Ramos (cell line): Measurements from ENCODE around the gene RNH1.

ENCODE experiments used
- in situ Hi-C: fragments of 300-500 bp; cut with MboI; formaldehyde crosslinking; loops from one replicate; pipeline ENCODE4 v1.14.3; 2022; ENCODE audit warnings: low sequenced_read_pairs; ENCODE audit not compliant: unreplicated experiment

RNH1 gene

GRCh38 chr11:538431-539051 is 31.5 kb upstream of the RNH1 start:
- in situ Hi-C loops, result no loop called here

- in situ Hi-C loops, result no loop called here
These were observed 30.8 kb upstream of the RNH1 start for GRCh38 chr11:537622-538430.

DNA sequence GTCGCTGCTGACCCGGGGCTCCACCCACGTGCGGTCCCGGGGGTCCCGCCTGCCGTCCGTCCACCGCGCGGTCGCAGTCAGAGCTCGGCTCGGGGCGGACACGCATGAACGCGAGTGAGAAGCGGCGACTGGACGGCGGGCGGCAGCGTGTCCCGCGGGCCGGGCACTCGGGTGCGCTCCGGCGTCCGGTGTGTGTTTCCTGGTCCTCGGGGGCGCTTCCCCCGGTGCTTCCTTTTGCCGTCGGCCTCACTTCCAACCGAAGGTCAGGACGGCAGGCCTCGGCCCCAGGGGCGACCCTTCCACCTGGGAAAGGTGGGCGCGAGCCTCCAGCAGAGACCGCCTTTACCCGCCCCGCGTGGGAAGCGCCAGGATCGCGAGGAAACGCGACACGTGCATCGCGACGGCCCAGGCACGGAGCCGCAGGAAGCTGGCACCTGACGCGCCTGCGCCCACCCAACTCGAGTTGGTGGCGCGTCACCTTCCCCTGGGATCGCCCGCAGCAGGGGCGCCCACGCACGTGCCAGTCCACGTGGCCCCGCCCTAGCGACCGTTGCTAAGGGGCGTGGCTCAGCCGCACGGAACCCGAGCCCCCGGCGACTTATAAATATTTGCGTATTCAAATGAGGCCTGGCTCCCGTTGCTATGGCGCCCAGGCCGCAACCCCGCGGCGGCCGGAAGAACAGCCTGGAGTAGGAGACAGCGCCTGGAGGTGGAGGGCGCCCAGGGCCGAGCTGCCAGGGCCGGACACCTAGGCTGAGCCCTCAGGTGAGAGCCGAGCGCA is 30.0 kb upstream of the RNH1 start, which contains the start of gene LRRC56:
Gene LRRC56 (plus strand): TSS at position 687 of the 781 bp plus-strand sequence. CDS start 3,158 bp downstream, outside the sequence.
- in situ Hi-C loops, result no loop called here

- in situ Hi-C loops, result no loop called here
These were observed 28.7 kb upstream of the RNH1 start, which contains the start of gene HRAS for GRCh38 chr11:535519-536454. Gene HRAS, minus strand, starts transcription at chr11:535576.

DNA sequence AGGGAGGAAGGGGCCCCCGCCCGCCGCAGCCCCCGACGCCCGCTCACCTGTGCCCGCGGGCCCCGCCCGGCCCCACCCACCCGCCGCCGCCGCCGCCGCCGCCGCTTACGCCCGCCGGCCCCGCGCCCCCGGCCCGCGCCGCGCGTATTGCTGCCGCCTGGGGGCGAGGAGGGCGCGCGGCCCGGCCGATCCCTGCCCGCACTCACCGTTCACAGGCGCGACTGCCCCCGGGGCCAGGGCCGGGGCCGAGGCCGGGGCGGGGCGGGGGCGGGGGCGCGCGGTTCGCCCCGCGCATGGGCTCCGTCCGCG is 28.1 kb upstream of the RNH1 start:
- in situ Hi-C loops, result no loop called here

DNA sequence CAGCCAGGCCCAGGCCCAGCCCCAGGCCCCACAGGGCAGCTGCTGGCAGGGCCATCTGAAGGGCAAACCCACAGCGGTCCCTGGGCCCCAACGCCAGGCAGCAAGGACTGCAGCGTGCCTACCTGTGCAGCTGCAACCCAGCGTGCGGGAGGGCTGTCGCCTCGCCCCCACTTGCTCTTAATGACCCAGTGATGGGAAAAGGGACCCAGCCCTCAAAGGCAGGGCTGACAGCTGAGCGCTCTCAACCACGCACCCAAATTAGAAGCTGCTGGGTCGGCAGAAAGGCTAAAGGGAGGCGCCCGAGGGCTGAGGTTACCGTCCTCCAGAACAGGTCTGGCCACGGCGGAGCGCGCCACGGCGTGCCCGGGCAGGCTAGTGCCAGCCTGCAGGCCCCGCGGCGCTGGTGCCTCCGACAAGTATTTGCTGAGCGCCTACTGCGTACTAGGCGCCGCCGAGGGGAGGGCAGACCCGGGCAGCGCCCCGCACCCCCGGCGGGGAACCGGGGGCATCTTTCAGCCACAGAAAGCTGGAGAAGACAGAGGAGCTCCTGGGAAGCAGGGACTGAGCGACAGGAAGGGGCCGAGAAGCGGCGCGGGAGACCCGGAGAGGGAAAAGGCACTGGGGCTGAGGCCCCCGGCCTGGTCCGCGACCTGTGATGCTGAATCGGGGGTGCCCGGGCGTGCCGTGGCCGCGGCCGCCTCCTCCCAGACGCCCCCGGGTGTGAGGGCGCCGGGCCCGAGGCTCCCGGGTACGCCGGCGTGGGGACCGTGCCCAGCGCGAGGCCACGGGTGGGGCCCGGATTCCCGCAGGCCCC is 27.6 kb upstream of the RNH1 start:
- in situ Hi-C loops, result no loop called here

GRCh38 chr11:533586-534395 is 26.7 kb upstream of the RNH1 start:
- in situ Hi-C loops, result no loop called here

- in situ Hi-C loops, result no loop called here
These were observed 26.0 kb upstream of the RNH1 start for GRCh38 chr11:532986-533585.

DNA sequence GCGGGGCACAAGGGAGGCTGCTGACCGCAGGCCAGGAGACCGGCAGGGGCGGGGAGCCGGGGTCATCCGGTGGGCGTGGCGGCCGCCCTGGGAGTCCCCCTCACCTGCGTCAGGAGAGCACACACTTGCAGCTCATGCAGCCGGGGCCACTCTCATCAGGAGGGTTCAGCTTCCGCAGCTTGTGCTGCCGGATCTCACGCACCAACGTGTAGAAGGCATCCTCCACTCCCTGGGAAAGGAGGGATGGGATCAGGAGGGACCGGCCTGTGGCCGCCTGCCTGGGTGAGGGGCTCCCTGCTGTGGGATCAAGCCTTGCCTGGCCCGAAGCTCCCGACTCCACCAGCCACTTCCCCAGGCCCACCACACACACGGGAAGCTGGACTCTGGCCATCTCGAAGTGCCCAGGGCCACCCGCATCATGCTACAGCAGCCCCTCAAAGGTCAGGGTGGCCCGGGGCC is 25.5 kb upstream of the RNH1 start:
- in situ Hi-C loops, result no loop called here

DNA sequence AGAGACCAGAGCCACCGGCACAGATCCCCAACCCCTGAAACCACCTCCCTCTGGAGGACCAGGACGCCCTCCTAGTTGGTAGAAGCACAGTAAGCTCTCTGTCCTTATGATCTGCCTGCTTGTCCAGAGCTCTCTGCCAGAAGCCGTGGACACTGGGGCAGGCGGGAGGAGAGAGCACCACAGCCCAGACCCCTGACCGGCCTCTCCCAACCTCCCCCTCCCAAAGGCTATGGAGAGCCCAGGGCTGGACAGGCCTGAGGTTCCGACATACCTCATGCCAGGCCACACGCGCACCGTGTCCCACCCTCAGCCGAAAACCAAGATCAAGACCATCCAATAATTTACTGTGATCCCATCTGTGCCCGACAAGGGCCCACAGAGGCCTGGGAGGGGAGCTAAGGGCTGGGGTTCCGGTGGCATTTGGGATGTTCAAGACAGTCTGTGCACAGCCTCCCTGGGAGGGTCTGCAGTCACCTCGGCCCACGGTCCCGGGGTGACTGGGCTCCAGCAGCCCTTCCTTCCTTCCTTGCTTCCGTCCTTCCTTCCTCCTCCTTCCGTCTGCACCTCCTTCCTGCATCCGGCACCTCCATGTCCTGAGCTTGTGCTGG is 25.0 kb upstream of the RNH1 start:
- in situ Hi-C loops, result no loop called here

- in situ Hi-C loops, result no loop called here
These were observed 24.2 kb upstream of the RNH1 start for GRCh38 chr11:530960-531831.

DNA sequence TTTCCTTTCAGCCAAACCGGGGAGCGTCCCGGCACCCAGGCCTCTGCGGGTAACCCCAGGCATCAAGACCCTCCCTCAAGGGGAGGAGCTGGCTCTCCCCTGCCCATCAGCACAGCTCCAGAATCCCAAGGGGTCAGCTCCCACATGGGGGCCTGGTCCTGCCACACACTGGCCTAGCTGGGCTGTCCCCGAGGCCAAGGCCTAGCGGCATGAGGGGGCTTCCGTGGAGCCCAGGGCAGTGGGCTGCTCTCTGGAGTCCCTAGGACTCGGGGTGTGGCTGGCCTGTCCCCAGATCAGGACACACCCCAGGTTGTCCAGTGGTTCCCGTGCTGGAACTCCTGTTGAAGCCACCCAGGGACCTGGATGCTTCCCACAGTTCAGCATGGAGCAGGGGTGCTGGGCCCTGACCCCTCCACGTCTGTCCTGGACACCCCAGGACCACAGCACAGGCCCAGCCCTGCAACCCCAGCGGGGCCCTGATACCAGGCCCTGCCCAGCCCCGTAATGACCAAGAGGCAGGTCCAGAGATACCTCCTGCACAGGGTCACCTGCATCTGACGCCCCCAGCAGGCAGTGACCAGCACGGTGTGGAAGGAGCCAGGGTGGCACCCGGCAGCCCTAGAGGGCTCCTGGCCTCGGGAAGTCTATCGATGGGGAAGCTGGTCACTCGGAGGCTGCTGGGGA is 22.8 kb upstream of the RNH1 start:
- in situ Hi-C loops, result no loop called here

GRCh38 chr11:528815-529727 is 22.0 kb upstream of the RNH1 start:
- in situ Hi-C loops, result no loop called here

DNA sequence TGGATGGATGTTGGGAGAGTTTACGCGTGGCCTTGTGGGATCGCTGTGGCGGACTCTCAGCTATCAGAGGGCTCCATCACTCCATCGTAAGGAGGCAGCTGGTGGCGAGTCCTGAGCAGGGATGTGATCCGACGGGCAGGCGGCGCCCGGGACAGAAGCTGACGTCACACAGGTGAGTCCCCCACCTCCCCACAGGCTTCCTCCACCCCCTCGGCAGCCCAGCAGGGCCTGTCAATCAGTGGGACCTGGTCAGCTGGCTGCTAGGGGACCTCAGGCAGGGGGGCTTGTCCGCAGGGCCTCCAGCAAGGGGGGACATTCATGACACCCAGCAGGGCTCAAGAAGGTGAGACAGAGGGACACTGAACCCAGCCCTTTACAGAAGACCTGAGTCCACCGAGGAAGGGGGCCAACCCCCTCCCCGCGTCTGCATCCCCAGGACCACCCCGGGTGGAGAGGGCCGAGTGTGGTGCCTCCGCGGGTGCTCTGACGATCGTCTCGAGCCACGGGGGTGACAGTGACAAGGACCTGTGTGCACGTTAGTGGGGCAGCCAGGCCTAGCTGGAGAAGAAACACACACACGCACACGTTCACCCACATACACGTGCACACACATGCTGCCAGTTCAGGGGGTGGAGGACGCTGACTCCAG is 21.2 kb upstream of the RNH1 start:
- in situ Hi-C loops, result no loop called here

DNA sequence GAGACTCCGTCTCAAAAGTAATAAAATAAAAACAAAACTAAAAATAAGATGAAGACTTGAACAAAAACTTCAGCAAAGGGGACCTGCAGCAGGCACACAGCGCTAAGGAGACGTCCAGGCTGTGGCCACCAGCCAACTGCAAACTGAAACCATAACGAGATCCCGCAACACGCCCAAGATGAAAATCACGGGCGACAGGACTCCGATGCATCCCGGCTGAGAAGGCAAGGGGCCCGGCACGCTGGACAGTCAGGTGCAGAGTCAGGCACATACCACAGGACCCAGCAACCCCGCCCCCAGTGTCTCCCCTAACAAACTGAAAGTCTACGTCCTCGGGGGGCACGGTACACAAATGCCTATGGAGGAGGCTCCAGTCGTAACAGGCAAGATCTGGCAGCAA is 19.1 kb upstream of the RNH1 start:
- in situ Hi-C loops, result no loop called here
